ENCODE results near the gene CD72.
"Not testable (repeated sequence)": the region's sequence is repeated elsewhere in the genome, so short reads cannot be mapped to it uniquely, and the experiment has no call there.

Gene CD72

GRCh38 chr9:35656348-35656747 is 38.1 kb upstream of the CD72 start:
- DNase-seq (ENCODE audit: low spot score in 2 of 2) (no peak), ATAC-seq (no peak)
- no peaks in the 10 kb centered on the region for H3K9me3 Mint-ChIP-seq
- H3K4me3 Mint-ChIP-seq, result peak overlapping the region; percentile 89
- H3K36me3 Mint-ChIP-seq, result peaks cover 57% of the 10 kb centered on the region
- peak overlapping the region; percentile 100 for H3K27ac Mint-ChIP-seq
- peaks cover 62% of the 10 kb centered on the region for H3K4me1 Mint-ChIP-seq

- DNase-seq (ENCODE audit: low spot score in 2 of 2) (no peak), ATAC-seq (no peak)
- no peak overlapping the region for H3K4me3 Mint-ChIP-seq
- peaks cover 39% of the 10 kb centered on the region for H3K36me3 Mint-ChIP-seq
- H3K27ac Mint-ChIP-seq, result peak overlapping the region; percentile 45
- H3K9me3 Mint-ChIP-seq, result no peaks in the 10 kb centered on the region
- peaks cover 54% of the 10 kb centered on the region for H3K4me1 Mint-ChIP-seq
Measured at GRCh38 chr9:35653611-35654010, 35.4 kb upstream of the CD72 start.

GRCh38 chr9:35652829-35653209 is 34.6 kb upstream of the CD72 start:
- H3K4me3 Mint-ChIP-seq, result no peak overlapping the region
- ATAC-seq (no peak), DNase-seq (ENCODE audit: low spot score in 2 of 2) (no peak)
- no peak overlapping the region for H3K27ac Mint-ChIP-seq
- no peaks in the 10 kb centered on the region for H3K9me3 Mint-ChIP-seq
- H3K4me1 Mint-ChIP-seq, result peaks cover 58% of the 10 kb centered on the region
- H3K36me3 Mint-ChIP-seq, result peaks cover 33% of the 10 kb centered on the region

- peaks cover 58% of the 10 kb centered on the region for H3K4me1 Mint-ChIP-seq
- ATAC-seq (peak; percentile 4), DNase-seq (ENCODE audit: low spot score in 2 of 2) (no peak)
- H3K27ac Mint-ChIP-seq, result peak overlapping the region; percentile 96
- H3K4me3 Mint-ChIP-seq, result peak overlapping the region; percentile 89
- no peaks in the 10 kb centered on the region for H3K9me3 Mint-ChIP-seq
- peaks cover 32% of the 10 kb centered on the region for H3K36me3 Mint-ChIP-seq
Measured at GRCh38 chr9:35651956-35652828, 34.0 kb upstream of the CD72 start.

GRCh38 chr9:35650341-35651158 is 32.3 kb upstream of the CD72 start, which contains the start of gene SIT1:
TSS of gene SIT1 (minus strand) at chr9:35650931. CDS start at chr9:35650853, 78 bp downstream.
- DNase-seq (ENCODE audit: low spot score in 2 of 2), result peak in 1 of 2 donors; percentile 72
- peak within 1 kb of the TSS; percentile 89 for H3K4me3 Mint-ChIP-seq
- H3K4me1 Mint-ChIP-seq, result peaks cover 51% of the 10 kb centered on the region
- H3K36me3 Mint-ChIP-seq, result peaks cover 33% of the 10 kb centered on the region
- peak within 1 kb of the TSS; percentile 96 for H3K27ac Mint-ChIP-seq
- peak; percentile 24 for ATAC-seq
- H3K9me3 Mint-ChIP-seq, result no peaks in the 10 kb centered on the region

GRCh38 chr9:35649431-35650340 is 31.5 kb upstream of the CD72 start:
- Mint-ChIP-seq H3K36me3 (peaks cover 37% of the 10 kb centered on the region), H3K4me3 (peak overlapping the region; percentile 89), H3K27ac (peak overlapping the region; percentile 96), H3K4me1 (peaks cover 54% of the 10 kb centered on the region), H3K9me3 (no peaks in the 10 kb centered on the region)
- DNase-seq (ENCODE audit: low spot score in 2 of 2) (peak in 1 of 2 donors; percentile 74), ATAC-seq (no peak)

GRCh38 chr9:35646533-35647265 is 28.5 kb upstream of the CD72 start:
- DNase-seq (ENCODE audit: low spot score in 2 of 2) (peak; percentile 96), ATAC-seq (peak; percentile 92)
- H3K27ac Mint-ChIP-seq, result peak overlapping the region; percentile 96
- H3K36me3 Mint-ChIP-seq, result peaks cover 52% of the 10 kb centered on the region
- H3K4me3 Mint-ChIP-seq, result peak overlapping the region; percentile 89
- peaks cover 58% of the 10 kb centered on the region for H3K4me1 Mint-ChIP-seq
- no peaks in the 10 kb centered on the region for H3K9me3 Mint-ChIP-seq

- ATAC-seq (no peak), DNase-seq (ENCODE audit: low spot score in 2 of 2) (no peak)
- Mint-ChIP-seq H3K4me3 (peak overlapping the region; percentile 89), H3K27ac (peak overlapping the region; percentile 96), H3K9me3 (no peaks in the 10 kb centered on the region), H3K4me1 (peaks cover 58% of the 10 kb centered on the region), H3K36me3 (peaks cover 52% of the 10 kb centered on the region)
Measured at GRCh38 chr9:35646153-35646532, 27.9 kb upstream of the CD72 start.

GRCh38 chr9:35645736-35646135 is 27.5 kb upstream of the CD72 start:
- peak overlapping the region; percentile 89 for H3K4me3 Mint-ChIP-seq
- H3K4me1 Mint-ChIP-seq, result peaks cover 59% of the 10 kb centered on the region
- not testable (repeated sequence) for H3K9me3 Mint-ChIP-seq; DNase-seq (ENCODE audit: low spot score in 2 of 2); ATAC-seq
- peak overlapping the region; percentile 96 for H3K27ac Mint-ChIP-seq
- peaks cover 52% of the 10 kb centered on the region for H3K36me3 Mint-ChIP-seq

GRCh38 chr9:35643046-35643445 is 24.8 kb upstream of the CD72 start:
- peaks cover 3% of the 10 kb centered on the region for H3K9me3 Mint-ChIP-seq
- H3K36me3 Mint-ChIP-seq, result peaks cover 41% of the 10 kb centered on the region
- no peak for ATAC-seq
- H3K4me1 Mint-ChIP-seq, result peaks cover 62% of the 10 kb centered on the region
- no peak overlapping the region for H3K4me3 Mint-ChIP-seq
- peak overlapping the region; percentile 50 for H3K27ac Mint-ChIP-seq
- no peak for DNase-seq (ENCODE audit: low spot score in 2 of 2)

GRCh38 chr9:35641478-35641877 is 23.3 kb upstream of the CD72 start:
- H3K4me3 Mint-ChIP-seq, ATAC-seq: not testable (repeated sequence)

GRCh38 chr9:35640431-35640830 is 22.2 kb upstream of the CD72 start:
- H3K36me3 Mint-ChIP-seq, result peaks cover 18% of the 10 kb centered on the region
- not testable (repeated sequence) for ATAC-seq; DNase-seq (ENCODE audit: low spot score in 2 of 2); H3K9me3 Mint-ChIP-seq
- H3K27ac Mint-ChIP-seq, result peak overlapping the region; percentile 89
- H3K4me1 Mint-ChIP-seq, result peaks cover 72% of the 10 kb centered on the region
- peak overlapping the region; percentile 58 for H3K4me3 Mint-ChIP-seq

More at GRCh38 chr9:35641478-35641877, 23.3 kb upstream of the CD72 start:
- H3K4me1 Mint-ChIP-seq, result peaks cover 68% of the 10 kb centered on the region
- H3K27ac Mint-ChIP-seq; DNase-seq (ENCODE audit: low spot score in 2 of 2); H3K9me3 Mint-ChIP-seq: not testable (repeated sequence)
- H3K36me3 Mint-ChIP-seq, result peaks cover 28% of the 10 kb centered on the region

- ATAC-seq (no peak), DNase-seq (ENCODE audit: low spot score in 2 of 2) (no peak)
- Mint-ChIP-seq H3K9me3 (peaks cover 3% of the 10 kb centered on the region), H3K27ac (peak overlapping the region; percentile 89), H3K4me3 (peak overlapping the region; percentile 58), H3K4me1 (peaks cover 76% of the 10 kb centered on the region), H3K36me3 (peaks cover 14% of the 10 kb centered on the region)
Measured at GRCh38 chr9:35639631-35640030, 21.4 kb upstream of the CD72 start.

- Mint-ChIP-seq H3K4me3 (peak overlapping the region; percentile 58), H3K4me1 (peaks cover 74% of the 10 kb centered on the region), H3K27ac (peak overlapping the region; percentile 89)
- DNase-seq (ENCODE audit: low spot score in 2 of 2); H3K36me3 Mint-ChIP-seq; ATAC-seq; H3K9me3 Mint-ChIP-seq: not testable (repeated sequence)
Measured at GRCh38 chr9:35639225-35639624, 21.0 kb upstream of the CD72 start.

All from stimulated activated effector memory CD8-positive, alpha-beta T cell treated with anti-CD3 and anti-CD28 coated beads, Interleukin-12 subunit alpha, Interleukin-12 subunit beta, amount 100 ng/mL, for 72 hours (primary cell).